NCI-H146 treated with DMSO at 0.1 percent for 48 hours (cell line): ENCODE measurements around the gene XIRP2.

ENCODE experiments used
- DNase-seq: peaks from one replicate; lab custom pipeline; 2025; ENCODE audit not compliant: unreplicated experiment; lab: John Stamatoyannopoulos, UW

Gene XIRP2

DNA sequence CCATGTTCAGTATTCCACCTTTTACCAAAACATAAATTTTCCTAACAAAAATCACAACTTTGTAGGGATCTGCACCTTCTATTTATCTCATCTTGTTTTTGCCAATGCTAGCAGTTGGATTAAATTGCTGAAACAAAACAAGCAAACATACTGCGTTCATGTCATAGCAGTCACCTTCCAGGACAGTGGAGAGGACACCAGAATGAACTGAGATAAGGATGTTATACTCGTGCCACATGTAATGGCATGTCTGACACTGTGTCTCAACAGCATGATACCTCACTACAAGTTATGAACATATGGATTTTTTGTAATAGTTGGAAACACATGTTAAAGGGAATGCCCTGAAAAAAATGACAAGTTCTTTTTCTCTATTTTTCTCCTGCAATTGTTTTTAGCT lies 245.3 kb downstream of the XIRP2 start:
- no peak for DNase-seq

DNA sequence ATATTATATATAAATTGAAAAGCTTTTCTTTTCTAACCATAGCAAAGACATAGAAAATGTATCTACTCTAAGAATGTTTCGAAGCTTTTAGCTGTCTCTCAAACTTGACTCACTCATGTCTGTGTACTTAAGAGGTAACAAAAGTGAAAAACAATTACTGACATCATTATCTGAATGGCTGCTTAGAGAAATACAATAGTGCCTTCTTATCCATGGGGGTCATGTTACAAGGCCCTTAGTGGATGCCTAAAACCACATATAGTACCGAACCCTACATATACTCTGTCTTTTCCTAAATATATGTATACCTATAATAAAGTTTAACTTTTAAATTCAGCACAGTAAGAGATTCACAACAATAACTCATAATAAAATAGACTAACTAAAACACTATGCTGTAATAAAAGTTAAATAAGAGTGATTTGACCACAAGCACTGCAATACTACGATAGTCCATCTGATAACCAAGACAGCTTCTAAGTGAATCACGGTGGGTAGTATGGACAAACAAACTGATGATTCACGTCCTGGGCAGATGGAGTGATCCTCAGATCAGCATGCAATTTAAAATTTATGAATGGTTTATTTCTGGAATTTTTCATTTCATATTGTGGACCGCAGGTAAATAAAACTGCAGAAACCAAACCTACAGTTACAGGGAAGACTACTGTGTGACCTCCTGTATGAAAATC lies 246.2 kb downstream of the XIRP2 start:
- no peak for DNase-seq

DNA sequence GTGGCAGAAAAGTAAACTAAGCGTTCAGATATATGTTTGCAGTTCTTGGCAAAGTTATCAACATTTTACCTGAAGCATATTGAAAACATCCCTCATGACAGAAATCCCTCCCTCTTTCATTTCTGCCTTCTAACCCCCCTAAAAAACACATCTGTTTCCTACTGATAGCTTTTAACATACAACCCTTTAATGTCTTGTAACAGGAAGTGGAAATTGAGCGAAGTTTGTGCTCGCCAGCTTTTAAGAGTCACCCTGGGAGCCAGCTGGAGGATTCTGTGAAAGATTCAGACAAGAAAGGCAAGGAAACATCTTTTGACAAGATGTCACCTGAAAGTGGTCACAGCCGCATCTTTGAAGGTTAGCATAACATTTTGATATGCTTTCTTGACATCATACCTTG lies 247.4 kb downstream of the XIRP2 start:
- DNase-seq: no peak

DNA sequence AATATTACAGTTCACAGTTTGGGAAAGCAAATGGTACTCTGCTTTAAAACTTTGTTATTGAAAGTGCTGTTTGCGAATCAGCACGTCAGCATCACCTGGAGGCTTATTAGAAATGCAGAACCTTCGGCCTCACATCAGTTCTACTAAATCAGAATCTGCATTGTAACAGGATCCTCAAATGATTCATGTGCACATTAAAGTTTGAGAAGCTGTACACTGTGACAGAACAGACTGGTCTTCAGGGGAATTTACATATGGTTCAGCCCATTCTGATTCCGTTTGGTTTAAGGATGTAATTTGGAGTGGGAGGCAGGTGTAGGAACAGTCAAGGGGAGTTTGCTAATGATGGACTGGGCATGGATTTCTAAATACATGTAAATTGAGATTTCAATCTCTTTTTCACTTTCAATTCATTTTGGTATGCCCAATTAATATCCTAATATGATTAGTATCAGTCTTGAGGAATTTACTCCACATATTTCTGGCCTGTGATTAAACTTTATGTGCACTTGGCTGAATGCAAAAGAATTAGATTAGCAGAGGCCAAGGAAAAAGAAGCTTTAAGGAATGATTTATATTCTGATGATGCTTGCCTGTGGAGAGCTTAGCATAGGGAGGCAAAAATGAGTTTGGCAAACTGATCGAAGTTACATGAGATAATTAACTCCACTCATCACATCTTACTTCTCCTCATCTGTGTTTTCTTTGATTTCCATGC lies 248.8 kb downstream of the XIRP2 start:
- no peak for DNase-seq

DNA sequence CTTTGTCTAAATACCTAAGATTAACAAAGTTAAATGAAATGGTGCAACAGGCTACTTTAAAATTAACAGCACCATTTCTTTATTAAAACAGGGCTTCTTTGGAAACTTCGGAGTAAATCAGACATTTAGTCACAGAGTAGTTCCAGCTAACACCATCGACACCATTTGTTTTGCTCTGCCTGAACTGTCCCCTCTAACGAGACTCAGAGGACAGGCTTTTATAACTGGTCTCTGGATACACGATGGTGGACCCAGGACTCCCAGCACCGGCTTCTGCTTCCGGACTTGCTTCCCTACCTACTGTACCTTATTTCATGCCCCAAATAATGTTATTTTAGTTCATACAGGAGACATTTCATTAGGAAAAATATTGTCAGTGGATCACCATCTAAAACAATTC lies 252.1 kb downstream of the XIRP2 start:
- DNase-seq: no peak

DNA sequence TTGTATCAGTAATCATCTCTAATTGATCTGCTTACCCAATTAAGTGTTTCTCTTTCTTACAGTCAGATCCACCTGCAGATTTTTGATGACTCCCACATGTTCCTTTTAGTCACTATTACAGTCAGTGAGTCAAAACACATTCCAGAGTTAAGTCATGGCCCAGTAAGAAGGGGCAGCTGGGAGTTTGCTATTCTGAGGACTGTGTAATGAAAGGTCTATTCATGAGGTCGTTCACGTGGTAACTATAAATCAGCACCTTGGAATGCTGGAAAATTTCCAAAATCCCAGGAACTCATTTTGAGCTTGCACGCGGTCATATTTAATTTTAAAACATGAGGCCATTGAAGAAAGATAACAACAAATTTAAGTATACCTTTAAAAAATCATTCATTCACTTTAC lies 252.5 kb downstream of the XIRP2 start:
- no peak for DNase-seq

DNA sequence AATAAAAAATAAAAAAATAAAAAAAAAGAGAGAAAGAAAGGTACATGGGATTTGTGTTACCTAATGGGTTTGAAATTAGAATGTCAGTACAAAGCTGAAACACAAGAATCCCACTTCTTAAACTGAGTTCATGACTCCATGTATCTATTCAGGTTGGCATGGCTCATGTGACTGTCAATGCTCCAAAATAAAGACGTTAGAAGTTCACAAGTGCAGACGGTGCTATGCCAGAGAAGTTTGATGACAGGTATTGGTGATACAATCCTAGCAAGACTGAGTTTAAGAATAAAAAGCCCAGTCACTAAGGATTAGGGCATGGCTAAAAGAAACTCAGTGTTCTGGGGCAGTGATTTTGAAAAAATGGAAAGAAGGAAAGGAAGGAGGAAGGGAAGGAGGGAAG lies 254.3 kb downstream of the XIRP2 start:
- DNase-seq: no peak

DNA sequence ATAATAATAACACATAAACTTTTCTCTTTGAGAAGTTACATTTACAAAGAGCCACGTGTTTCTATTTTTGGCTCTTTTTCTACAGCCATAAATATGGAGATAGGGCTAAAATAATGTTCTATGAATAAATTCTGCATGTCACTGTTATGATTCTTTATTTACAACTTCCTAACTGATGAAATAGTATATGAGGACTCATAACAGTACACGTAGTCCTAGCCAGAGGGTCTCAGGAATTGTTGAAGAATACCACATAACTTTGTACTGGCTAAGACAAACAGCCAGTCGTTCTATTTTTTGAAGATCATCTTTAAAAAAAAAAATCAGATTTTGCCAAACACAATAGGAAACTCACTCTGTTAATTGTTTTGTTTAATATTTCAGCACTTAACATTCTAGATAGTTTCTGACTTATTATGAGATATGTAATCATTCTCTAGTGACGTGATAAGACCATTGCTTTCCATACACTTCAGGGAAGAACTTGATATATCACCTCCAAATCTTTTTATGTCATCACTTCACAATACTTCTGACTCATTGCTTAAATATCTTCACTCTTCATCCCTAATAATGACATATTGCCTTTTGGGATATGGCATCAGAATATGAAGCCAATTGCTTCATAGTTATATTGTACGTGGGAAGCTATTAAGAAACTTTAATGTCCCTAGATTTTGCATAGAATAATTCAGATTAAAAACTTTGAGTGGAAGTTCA lies 256.1 kb downstream of the XIRP2 start:
- no peak for DNase-seq

DNA sequence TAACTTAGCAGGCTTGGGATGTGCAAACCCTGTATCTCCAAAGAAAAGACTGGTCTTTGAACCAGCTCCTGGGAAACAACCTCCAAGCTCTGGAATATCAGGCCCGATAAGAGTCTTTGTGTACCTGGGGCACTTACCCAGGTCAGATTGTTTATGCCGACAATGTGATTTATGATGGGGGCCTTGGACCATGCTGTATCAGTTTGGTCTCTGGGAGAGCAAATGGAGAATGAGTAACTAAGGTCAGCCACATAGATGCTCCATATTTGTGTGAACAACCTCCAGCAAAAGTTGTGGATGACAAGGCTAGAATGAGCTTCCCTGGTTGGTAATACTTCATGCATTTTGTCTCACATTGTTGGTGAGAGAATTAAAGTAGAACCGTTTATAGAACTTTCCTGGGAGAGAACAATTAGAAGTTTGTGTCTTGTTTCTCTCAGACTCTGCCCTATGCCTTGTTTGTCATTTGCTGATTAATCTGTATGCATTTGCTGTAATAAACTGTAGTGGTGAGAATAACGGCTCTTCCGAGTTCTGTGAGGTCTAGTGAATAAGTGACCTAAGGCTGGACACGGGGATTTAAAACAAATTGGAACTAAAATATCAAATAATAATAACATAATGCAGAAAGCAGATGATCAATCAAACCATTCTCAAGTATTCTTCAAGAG lies 259.1 kb downstream of the XIRP2 start:
- DNase-seq: no peak

DNA sequence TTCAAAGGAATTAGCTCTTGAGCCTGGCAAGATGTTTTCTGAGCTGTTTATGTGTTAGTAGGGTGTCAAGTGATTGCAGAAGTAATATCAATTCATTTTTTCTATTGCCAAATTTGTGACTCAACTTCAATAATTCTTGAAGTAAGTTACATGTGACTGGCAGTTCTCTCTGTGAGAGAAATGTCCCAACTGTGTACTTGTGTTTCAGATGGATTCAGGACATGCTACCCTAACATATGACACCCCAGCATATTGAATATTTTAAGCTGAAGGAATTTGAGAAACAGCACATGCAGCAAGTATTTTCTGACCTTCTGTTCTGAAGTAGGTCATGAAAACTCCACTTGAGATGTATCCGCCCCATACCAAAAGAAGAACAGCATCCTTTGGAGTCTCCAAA lies 263.6 kb downstream of the XIRP2 start:
- no peak for DNase-seq

DNA sequence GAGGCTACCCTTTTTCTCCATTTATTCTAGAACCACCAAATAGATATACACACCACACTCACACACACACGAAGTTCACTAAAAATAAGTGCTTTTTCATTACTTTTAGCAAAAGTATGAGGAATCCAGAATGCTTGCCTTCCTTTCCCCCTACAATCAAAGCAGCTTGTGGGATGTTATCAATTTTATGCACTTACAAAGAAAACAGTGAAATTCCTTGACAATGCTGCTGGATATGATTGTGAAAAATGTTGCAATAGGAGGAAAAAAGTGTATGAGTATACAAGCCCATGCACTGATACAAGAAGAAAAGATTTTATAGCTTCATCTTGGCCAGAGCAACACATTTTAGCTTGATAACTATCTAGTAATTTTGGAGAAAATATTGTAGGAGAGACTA lies 269.2 kb downstream of the XIRP2 start:
- no peak for DNase-seq

DNA sequence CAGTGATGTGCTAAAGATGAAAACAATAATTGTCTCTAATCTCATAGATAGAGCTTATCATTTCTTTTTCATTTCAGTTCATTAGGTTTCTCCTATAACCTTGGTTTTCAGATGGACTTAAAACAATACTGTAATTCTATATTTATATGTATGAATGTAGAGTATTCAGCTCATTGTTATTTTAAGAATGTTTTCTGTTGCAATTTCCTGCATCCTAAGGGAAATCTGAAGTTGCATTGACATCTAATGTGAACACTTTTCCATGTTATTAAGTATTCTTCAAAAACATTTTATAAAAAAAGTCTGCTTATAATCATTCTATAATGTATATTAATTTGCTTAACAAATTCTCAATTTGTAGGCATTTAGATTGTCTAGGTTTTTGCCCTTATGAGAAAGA lies 288.9 kb downstream of the XIRP2 start:
- DNase-seq: no peak

DNA sequence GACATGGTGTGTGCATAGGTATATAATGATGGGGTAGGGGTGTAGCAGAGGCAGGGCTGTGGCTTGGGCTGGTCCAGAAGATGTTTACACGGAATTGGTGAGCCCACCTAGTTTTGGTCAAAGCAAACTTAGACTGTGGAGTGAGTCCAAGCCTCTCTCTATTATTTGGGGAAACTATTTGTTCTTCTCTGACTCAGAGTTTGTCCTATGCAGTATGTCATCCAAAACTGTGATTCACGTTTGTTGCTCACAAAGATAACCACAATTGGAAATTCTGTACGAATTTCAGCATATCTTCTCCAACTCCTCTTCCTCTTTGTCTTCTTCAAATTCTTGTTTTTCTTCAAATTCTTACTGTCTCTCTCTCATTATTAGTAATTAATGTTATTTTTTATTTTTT lies 292.9 kb downstream of the XIRP2 start:
- DNase-seq: no peak

DNA sequence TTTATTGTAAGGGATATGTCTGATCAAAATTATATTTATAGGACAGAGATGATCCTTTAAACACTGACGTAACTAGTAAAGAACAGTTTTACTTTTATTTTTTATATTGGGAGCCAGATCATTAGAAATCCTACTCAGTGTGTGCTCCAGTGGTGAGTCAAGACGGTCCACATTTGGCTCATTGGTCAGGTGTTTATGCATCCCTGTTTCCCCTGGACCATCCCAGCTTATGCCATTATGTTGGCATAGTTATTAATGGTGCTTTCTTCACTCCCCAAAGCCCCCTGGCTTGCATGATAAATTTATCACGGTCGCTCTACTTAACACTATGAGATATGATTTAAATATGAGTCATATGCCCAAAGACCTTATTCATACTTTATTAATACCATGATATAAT lies 293.4 kb downstream of the XIRP2 start:
- no peak for DNase-seq

DNA sequence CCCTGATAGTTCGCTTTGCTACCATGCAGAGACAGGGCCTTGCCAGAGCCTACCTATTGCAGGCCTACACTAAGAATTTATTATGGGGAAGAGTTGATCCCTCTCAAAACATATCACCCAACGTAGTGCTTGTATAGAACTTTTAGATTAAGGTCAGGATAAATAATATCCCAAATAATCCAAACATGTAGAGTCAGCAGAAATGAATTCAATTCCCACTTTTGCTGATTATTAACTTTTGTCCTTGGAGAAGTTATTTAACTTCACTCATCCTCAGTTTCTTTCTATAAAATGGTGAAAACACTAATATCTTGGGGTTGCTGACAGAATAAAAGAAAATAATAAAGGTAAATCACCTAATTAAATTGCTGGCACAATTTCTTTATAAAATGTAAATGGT lies 294.1 kb downstream of the XIRP2 start:
- no peak for DNase-seq

DNA sequence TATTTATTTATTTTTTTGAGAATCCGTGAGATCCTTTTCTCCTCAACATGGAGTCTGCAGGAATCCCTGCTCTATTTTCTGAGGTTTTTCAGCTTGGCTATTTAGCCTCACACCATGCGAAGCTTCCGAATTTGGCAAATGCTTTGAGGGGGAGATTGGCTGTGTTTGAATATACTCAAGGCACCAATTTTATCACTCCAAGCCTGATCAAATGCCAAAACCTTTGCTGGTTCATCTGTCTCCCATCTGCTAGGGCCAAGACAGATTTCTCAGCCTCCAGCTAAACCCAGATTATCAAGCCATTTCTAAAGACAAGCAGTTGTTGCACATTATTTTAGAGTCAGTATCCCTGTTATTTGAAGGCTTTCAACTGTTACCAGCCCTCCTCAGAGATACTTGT lies 295.7 kb downstream of the XIRP2 start:
- DNase-seq: no peak

DNA sequence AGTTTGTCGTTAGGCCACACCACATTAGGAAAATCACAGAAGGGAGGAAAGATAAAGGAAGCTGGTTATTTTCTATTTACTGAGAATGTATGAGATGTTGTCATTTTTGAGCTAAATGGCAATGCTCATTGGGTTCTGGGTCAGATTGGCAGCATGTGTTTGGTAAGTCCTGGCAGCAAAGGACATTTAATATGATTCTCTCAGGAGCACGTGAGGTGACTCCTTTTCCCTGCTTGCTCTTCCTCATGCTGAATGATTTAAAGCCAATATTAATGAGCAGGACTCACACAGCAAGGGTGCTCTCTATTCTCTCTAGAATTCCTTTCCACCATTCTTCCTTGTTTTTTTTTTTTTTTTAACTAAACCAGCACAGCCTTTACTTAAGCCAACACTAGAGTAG lies 298.2 kb downstream of the XIRP2 start:
- no peak for DNase-seq

DNA sequence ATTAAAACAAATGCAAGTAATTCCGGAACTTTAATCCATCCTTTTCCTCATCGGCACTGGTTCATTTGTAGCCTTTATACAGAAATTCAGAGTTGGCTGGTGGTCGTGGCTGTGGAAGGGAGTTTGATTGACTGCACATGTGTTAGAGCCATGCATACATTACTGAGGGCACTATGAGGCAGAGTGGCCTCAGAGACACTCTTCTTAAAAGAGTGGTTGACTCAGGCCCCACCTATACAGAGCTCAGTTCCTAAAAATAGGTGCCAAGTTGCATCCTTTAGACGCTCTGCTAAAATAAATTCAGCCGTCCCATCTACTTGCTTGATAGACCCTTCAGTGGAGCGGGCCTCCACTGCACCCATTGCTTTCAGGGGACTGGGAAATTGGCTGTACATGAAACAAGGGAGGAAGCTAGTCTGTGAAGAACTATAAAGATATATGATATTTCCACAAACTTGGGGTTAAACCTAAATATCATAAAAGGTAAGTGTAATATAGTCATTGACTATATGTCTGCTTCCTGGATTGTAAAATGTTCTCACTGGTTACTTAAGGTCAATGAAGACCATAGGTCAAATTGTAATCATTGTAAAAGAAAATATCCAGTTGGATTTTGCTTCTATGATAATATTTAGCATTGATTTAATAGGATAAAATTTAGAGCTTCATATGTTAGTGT lies 298.9 kb downstream of the XIRP2 start:
- DNase-seq: no peak

DNA sequence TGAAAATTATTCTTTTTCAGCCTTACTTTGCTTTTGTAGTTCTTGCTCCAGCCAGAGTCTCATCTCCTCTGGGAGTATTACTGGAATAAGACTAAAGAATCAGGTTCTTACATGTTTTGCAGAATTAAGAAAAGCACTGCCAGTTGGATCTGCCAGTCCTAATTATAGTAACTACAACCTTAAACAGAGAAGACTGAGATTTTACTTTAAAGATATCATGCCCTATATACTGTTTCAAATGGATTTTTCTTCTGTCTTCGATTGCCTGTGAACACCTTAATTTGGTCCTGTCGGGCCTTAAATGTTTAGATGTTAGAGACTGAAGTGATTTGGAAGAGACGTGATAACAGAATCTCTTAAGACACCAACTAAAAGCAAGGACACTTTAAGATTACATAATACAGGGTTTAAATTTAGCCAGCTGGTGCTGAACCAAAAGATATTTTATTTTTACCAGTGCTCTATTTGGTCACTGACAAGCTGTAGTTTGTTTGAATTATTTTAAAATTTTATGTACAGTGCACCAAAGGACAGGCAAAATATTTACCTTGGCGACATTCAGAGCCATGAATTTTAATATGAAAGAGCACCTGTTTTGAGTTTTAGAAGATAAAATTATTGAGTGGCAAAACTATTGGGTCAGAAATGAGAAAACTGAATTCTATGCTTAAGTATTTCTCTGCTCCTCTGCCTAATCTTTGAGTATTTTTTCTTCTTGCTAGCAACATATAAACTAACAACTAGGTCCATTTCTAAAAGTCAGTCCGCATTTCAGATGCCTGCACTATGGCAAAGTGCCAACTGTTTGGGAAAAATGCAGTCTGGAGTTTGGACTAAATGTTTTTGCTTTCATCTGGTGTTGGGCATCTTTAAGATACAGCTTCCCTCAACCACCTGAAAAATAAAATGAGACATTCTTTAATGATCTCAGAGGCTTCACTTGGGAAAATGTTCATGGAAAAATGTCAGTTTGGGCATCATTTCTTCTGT lies 300.0 kb downstream of the XIRP2 start:
- DNase-seq: no peak

DNA sequence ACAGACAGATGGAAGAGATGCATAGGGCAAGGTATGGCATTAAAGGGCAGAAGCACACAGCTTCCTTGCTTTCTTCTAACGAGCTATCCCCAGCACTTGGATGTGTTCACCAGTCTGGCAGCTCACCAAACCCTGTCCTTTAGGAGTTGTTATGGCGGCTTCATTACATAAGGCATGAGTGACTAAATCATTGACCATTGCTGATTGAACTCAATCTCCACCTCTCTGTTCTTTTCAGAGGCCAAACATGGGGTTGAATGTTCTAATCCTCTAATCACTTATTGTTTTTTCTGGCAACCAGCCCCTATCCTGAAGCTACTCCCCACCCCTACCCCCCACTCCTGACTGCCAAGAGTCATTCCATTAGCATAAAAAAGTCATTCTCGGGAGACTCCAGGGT lies 301.8 kb downstream of the XIRP2 start:
- no peak for DNase-seq
